ENCODE results near the gene CDH13. TPM values are rescaled to one million over a fixed set of nuclear protein-coding genes. Genes with fewer than 3 reads are reported as not detected.

Gene CDH13
- total and polyA plus RNA-seq, 2 experiments from 2014 or later, result 1.6 to 4.4 TPM

- Histone ChIP-seq H3K4me3 (no peak overlapping the region), H3K79me2 (replicated peaks; ENCODE audit: insufficient read depth) (no peaks in the 10 kb centered on the region), H4K20me1 (replicated peaks; ENCODE audit: insufficient read depth) (no peaks in the 10 kb centered on the region), H3K4me1 (ENCODE audit: insufficient read depth) (no peaks in the 10 kb centered on the region), H3K9me2 (ENCODE audit: insufficient read depth) (peaks cover 9% of the 10 kb centered on the region; the same call in 1 of the 2 replicates), H3K27me3 (ENCODE audit: insufficient read depth) (no peaks in the 10 kb centered on the region), H3K4me2 (no peak overlapping the region), H3F3A (replicated peaks; ENCODE audit: low read depth) (no peaks in the 10 kb centered on the region), H3K27ac (ENCODE audit: low read depth) (no peak overlapping the region), H3K36me3 (ENCODE audit: insufficient read depth) (no peaks in the 10 kb centered on the region), H2AFZ (no peak overlapping the region)
- Mint-ChIP-seq H3K27me3 (ENCODE audit: insufficient read depth, low read depth, poor library complexity) (no peaks in the 10 kb centered on the region), H3K9me3 (peaks cover 3% of the 10 kb centered on the region; the same call in 1 of the 3 replicates), H3K27ac (no peak overlapping the region), H3K4me1 (no peaks in the 10 kb centered on the region), H3K4me3 (no peak overlapping the region), H3K36me3 (ENCODE audit: low read depth) (no peaks in the 10 kb centered on the region)
- ATAC-seq (no peak), DNase-seq (ENCODE audit: low spot score) (no peak)
- no peak for TF ChIP-seq STAT1 (IDR thresholded peaks at IDR 0.05; ENCODE audit: unreplicated experiment)
- TF ChIP-seq JUNB (IDR thresholded peaks at IDR 0.05; ENCODE audit: unreplicated experiment), result no peak
- no peak for TF ChIP-seq ZNF114 (CRISPR knock-in tag; IDR thresholded peaks at IDR 0.05)
- no peak for TF ChIP-seq POLR2AphosphoS5 (IDR thresholded peaks at IDR 0.05; ENCODE audit: low read depth)
- TF ChIP-seq ZNF462 (CRISPR knock-in tag; IDR thresholded peaks at IDR 0.05), result no peak
- no peak for TF ChIP-seq REST (IDR thresholded peaks at IDR 0.05; ENCODE audit: unreplicated experiment)
- TF ChIP-seq EZH2 (IDR thresholded peaks at IDR 0.05; ENCODE audit: low read depth, unreplicated experiment), result no peak
- TF ChIP-seq NANOG (IDR thresholded peaks at IDR 0.05; ENCODE audit: borderline replicate concordance), result no peak
- TF ChIP-seq EZH2phosphoT487 (IDR thresholded peaks at IDR 0.05; ENCODE audit: unreplicated experiment), result no peak
- no peak for TF ChIP-seq ZNF331 (CRISPR knock-in tag; IDR thresholded peaks at IDR 0.05; ENCODE audit: low read depth)
- TF ChIP-seq CREB1 (CRISPR knock-in tag; IDR thresholded peaks at IDR 0.05; ENCODE audit: low read depth), result no peak
Observed at GRCh38 chr16:83238949-83239691, 612.4 kb downstream of the CDH13 start.

Measured in GM23338 (cell line).